ENCODE measurements around the gene PIK3CB. TPM values are rescaled to one million over a fixed set of nuclear protein-coding genes. Genes with fewer than 3 reads are reported as not detected.

The PIK3CB gene
- total and polyA plus RNA-seq, 4 donors, result 4.7 to 15.9 (median 11.1) TPM

GRCh38 chr3:138768125-138768524 is 66.6 kb downstream of the PIK3CB start (continued):
- TF ChIP-seq ZBTB33 (IDR thresholded peaks at IDR 0.05) (no peak), YY1 (IDR thresholded peaks at IDR 0.05) (no peak), ATF3 (IDR thresholded peaks at IDR 0.05) (no peak), EGR1 (IDR thresholded peaks at IDR 0.05; ENCODE audit: low read depth in 2 of 2) (no peak)

DNA sequence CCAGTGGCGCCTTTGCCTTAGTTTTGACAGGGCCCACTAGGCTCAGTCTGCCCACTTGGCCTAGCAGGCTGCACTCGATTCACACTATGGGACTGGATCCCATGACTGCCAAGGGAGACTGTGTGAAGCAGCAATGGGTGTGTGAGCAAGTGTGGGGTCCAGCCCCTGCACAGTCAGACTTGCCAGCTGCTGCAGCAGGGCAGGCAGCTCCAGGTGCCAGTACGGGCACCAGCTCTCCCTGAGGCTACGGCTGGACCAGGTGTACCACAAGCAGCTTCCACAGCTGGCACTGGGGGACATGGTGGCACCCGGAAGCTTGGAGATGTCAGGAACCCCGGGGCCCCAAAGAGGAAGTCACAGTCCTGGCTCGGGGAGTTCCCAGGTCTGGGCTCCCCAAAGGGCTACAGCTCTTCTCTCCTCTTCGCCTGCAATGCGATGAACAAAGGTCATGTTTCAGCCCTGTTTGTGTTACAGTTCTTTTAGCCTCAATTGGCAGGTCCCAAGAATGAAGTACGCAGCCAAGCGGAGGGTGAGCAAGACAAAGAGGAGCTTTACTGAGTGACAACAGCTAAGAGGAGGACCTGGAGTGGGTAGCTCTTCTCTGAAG is 67.1 kb downstream of the PIK3CB start:
- TF ChIP-seq FOXA1 (IDR thresholded peaks at IDR 0.05) (no peak), JUND (IDR thresholded peaks at IDR 0.05) (no peak), HNF4A (conservative IDR thresholded peaks at IDR 0.05) (peak; percentile 5 to 28)

DNA sequence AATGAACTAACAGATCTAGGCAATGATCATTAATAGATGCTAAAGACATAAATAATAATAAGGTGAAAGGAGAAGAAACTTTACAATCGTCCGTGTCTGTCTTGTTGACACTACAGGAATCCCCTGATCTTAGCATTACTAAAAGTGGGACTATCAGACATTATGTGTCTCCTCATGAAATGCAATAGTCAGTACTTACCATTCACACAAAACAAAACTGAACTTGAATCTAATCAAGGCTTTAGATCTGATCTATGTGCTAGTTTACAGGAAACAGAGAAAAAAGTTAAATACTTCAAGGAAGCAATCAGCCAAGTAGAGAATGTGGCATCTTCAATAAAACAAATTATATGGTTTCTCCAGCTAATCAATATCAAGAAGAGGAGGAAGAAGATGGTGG is 73.7 kb downstream of the PIK3CB start:
- Histone ChIP-seq H3K9me3 (ENCODE audit: control insufficient read depth in 4 of 4, low read length in 3 of 4) (no peaks in the 10 kb centered on the region), H3K36me3 (ENCODE audit: control insufficient read depth in 4 of 4, insufficient read depth in 3 of 4, low read depth in 1 of 4, low read length in 3 of 4) (no peaks in the 10 kb centered on the region), H3K4me1 (ENCODE audit: control insufficient read depth in 4 of 4, insufficient read depth in 4 of 4, low read length in 3 of 4) (no peaks in the 10 kb centered on the region), H3K27me3 (ENCODE audit: control insufficient read depth in 4 of 4, insufficient read depth in 4 of 4, low read length in 3 of 4) (no peaks in the 10 kb centered on the region), H3K27ac (ENCODE audit: low read depth in 1 of 2, low read length in 2 of 2) (no peak overlapping the region), H3K9ac (ENCODE audit: low read depth in 1 of 2, low read length in 2 of 2) (no peak overlapping the region), H3K4me3 (ENCODE audit: low read depth in 1 of 3, low read length in 3 of 3) (no peak overlapping the region)
- no peak for DNase-seq (ENCODE audit: low spot score)
- TF ChIP-seq NR2F2 (IDR thresholded peaks at IDR 0.05), result no peak
- TF ChIP-seq ATF3 (IDR thresholded peaks at IDR 0.05), result no peak
- no peak for TF ChIP-seq FOXA2 (IDR thresholded peaks at IDR 0.05)
- TF ChIP-seq GABPA (IDR thresholded peaks at IDR 0.05 in 1 of 2, conservative IDR thresholded peaks at IDR 0.05 in 1 of 2), result no peak
- no peak for TF ChIP-seq RXRA (IDR thresholded peaks at IDR 0.05)
- no peak for TF ChIP-seq MAX (IDR thresholded peaks at IDR 0.05)
- TF ChIP-seq FOXA1 (IDR thresholded peaks at IDR 0.05), result no peak
- TF ChIP-seq YY1 (IDR thresholded peaks at IDR 0.05), result no peak
- no peak for TF ChIP-seq REST (IDR thresholded peaks at IDR 0.05)
- no peak for TF ChIP-seq JUND (IDR thresholded peaks at IDR 0.05)
- TF ChIP-seq ZBTB33 (IDR thresholded peaks at IDR 0.05), result no peak
- TF ChIP-seq HNF4G (IDR thresholded peaks at IDR 0.05), result no peak
- TF ChIP-seq SP1 (IDR thresholded peaks at IDR 0.05), result no peak
- no peak for TF ChIP-seq CTCF (IDR thresholded peaks at IDR 0.05; ENCODE audit: low read depth, low read length, missing input control)
- TF ChIP-seq EGR1 (IDR thresholded peaks at IDR 0.05; ENCODE audit: low read depth in 2 of 2), result no peak
- no peak for TF ChIP-seq TAF1 (conservative IDR thresholded peaks at IDR 0.05)
- TF ChIP-seq RAD21 (IDR thresholded peaks at IDR 0.05), result no peak
- TF ChIP-seq HNF4A (conservative IDR thresholded peaks at IDR 0.05), result no peak
- WGBS, result 90% methylated on average over 2 of the region's 2 CpGs

More for the DNA sequence above, 67.1 kb downstream of the PIK3CB start:
- Histone ChIP-seq H3K9me3 (ENCODE audit: control insufficient read depth in 4 of 4, low read length in 3 of 4) (peaks cover 0 to 4% (median 1%) of the 10 kb centered on the region in 4 donors), H3K27me3 (ENCODE audit: control insufficient read depth in 4 of 4, insufficient read depth in 4 of 4, low read length in 3 of 4) (no peaks in the 10 kb centered on the region), H3K27ac (ENCODE audit: low read depth in 1 of 2, low read length in 2 of 2) (no peak overlapping the region), H3K4me3 (ENCODE audit: low read depth in 1 of 3, low read length in 3 of 3) (no peak overlapping the region), H3K4me1 (ENCODE audit: control insufficient read depth in 4 of 4, insufficient read depth in 4 of 4, low read length in 3 of 4) (peaks cover 0 to 8% (median 2%) of the 10 kb centered on the region in 4 donors), H3K36me3 (ENCODE audit: control insufficient read depth in 4 of 4, insufficient read depth in 3 of 4, low read depth in 1 of 4, low read length in 3 of 4) (peaks cover 0 to 4% (median 0%) of the 10 kb centered on the region in 4 donors), H3K9ac (ENCODE audit: low read depth in 1 of 2, low read length in 2 of 2) (no peak overlapping the region)
- DNase-seq (ENCODE audit: low spot score), result no peak
- 90% methylated on average over 11 of the region's 11 CpGs for WGBS

Data from liver (tissue), 9 donors.